Astrocyte of the cerebellum (primary cell): ENCODE results near the gene TNFRSF17.

Experiments used
- DNase-seq: peaks from one replicate; pipeline ENCODE4 v3.0.0-alpha.2; 2011; ENCODE audit warnings: low read depth
- H3K4me3 ChIP-seq: 2 replicates; pipeline ENCODE4 v1.5.1; 2011; ENCODE audit warnings: mild to moderate bottlenecking, low read depth, low read length, moderate library complexity
- in situ Hi-C: cut with HindIII; loops from 2 replicates; pipeline ENCODE4 v1.10.0; 2017; ENCODE audit warnings: low sequenced_read_pairs
- TF ChIP-seq, protein P1 (sequence below): IDR thresholded peaks from 2 replicates; pipeline ENCODE4 v1.5.1; 2012; ENCODE audit warnings: low read length, low read depth, moderate library complexity, mild to moderate bottlenecking; ENCODE audit errors: missing control alignments

Gene TNFRSF17

DNA sequence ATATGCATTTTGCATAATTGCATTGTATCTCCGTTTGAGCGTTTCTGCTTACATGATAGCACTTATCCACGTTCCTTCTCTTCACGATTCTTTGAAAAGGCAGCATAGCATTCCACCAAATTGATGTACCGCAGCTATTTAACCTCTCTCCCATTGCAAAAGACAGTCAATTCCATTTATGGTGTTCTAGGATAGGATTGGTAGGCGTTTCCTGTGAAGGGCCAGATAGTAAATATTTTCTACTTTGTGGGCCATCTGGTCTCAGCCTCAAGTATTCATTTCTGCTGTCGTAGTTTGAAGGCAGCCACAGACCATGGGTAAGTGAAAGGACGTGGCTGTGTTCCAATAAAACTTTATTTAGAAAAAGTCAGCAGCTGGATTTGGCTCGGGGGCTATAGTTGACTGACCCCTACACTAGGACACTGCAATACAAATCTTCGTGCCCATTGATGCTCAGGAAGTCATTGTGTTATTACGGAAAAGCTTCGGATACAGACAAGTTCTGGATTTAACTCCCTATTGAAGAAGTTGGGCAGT is 21.6 kb downstream of the TNFRSF17 start:
- no peak for DNase-seq
- in situ Hi-C loops = no loop called here
- no peak overlapping the region for H3K4me3 ChIP-seq
- TF ChIP-seq, protein P1, sequence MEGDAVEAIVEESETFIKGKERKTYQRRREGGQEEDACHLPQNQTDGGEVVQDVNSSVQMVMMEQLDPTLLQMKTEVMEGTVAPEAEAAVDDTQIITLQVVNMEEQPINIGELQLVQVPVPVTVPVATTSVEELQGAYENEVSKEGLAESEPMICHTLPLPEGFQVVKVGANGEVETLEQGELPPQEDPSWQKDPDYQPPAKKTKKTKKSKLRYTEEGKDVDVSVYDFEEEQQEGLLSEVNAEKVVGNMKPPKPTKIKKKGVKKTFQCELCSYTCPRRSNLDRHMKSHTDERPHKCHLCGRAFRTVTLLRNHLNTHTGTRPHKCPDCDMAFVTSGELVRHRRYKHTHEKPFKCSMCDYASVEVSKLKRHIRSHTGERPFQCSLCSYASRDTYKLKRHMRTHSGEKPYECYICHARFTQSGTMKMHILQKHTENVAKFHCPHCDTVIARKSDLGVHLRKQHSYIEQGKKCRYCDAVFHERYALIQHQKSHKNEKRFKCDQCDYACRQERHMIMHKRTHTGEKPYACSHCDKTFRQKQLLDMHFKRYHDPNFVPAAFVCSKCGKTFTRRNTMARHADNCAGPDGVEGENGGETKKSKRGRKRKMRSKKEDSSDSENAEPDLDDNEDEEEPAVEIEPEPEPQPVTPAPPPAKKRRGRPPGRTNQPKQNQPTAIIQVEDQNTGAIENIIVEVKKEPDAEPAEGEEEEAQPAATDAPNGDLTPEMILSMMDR = no peak

- TF ChIP-seq, protein P1 = no peak
- no peak for DNase-seq
- H3K4me3 ChIP-seq = no peak overlapping the region
- in situ Hi-C loops = no loop called here
Observed at GRCh38 chr16:11988258-11988978, 23.4 kb downstream of the TNFRSF17 start.

- no peak for DNase-seq
- in situ Hi-C loops = no loop called here
- H3K4me3 ChIP-seq = no peak overlapping the region
- TF ChIP-seq, protein P1 = no peak
Observed at GRCh38 chr16:11990702-11991390, 25.8 kb downstream of the TNFRSF17 start.

- no peak for DNase-seq
- in situ Hi-C loops = no loop called here
- TF ChIP-seq, protein P1 = no peak
- H3K4me3 ChIP-seq = no peak overlapping the region
Observed at GRCh38 chr16:11992008-11992584, 27.1 kb downstream of the TNFRSF17 start.

DNA sequence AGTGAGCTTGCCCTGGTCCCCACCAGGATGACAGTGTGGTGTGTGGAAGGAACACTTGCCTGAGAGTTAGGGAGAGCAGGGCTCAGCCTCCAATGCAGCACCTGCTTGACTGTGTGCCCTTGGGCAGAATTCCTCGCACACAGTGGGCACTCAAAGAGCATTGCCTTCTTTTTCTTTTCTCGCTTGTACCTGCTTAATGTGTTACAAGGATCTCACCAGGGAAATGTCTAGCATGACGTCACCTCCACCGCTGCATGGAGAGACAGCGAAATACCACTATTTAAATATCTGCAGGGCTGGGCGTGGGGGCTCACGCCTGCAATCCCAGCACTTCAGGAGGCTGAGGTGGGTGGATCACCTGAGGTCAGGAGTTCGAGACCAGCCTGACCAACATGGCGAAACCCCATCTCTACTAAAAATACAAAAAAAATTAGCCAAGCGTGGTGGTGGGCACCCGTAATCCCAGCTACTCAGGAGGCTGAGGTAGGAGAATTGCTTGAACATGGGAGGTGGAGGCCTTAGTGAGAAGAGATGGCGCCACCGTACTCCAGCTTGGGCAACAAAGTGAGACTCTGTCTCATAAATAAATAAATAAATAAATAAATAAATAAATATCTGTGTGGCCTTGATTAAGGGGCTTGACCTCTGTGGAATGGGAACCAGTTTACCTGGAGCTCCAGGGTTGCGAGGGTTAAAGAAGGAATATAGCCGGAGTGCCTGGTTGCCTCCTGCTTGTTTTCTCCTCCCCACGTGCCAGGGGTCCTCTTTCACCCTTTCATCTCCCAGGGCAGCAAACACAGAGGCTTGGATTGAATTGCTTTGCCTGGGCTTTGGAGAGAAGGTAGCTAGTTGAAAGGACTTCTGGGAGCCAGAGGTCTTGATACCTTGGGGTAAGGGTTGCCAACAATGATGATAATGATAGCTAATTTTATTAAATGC is 27.8 kb downstream of the TNFRSF17 start:
- DNase-seq = no peak
- H3K4me3 ChIP-seq = no peak overlapping the region
- TF ChIP-seq, protein P1 = no peak
- in situ Hi-C loops = no loop called here
